K562 (cell line): ENCODE results near the gene AMER3. TPM values are rescaled to one million over a fixed set of nuclear protein-coding genes. Genes with fewer than 3 reads are reported as not detected.

Experiments used
- ATAC-seq: fragments of 200-7000 bp; cut with Tn5 transposase; 3 replicates; pipeline ENCODE4 v1.9.1; 2020; ENCODE audit warnings: moderate library complexity
- BruUV-seq: library from RNA; stranded (reverse); fragments of 400-500 nt; replicated peaks from 2 replicates; lab custom pipeline; 2021; lab: Mats Ljungman, UMichigan
- CTCF ChIA-PET: fragments of 300-600 bp; formaldehyde crosslinking; extraction: SDS; loops from one replicate; lab custom pipeline; 2021; ENCODE audit warnings: low intra/inter-chr PET ratio; lab: Yijun Ruan, JAX
- POLR2A ChIA-PET: fragments of 300-600, 350-650 bp; sonication (Branson Sonifier 250); formaldehyde crosslinking; extraction: SDS; loops from one replicate; lab custom pipeline; 2021; ENCODE audit warnings: antibody characterized with exemption, inconsistent platforms; lab: Yijun Ruan, JAX
- DNase-seq, 4 experiments: peaks; one replicate each; pipeline versions ENCODE4 v3.0.0 to v3.0.0-alpha.2; 2011 to 2018; ENCODE audit warnings: low spot score in 3 of 4, mixed read lengths in 3 of 4; ENCODE audit errors: extremely low read depth in 1 of 4
- FAIRE-seq: peaks from 2 replicates; lab custom pipeline; 2011; peaks lifted over from hg19 to GRCh38; lab: Jason Lieb, UNC
- H2AFZ ChIP-seq: 2 replicates; pipeline ENCODE4 v1.6.0; 2011; ENCODE audit warnings: low read depth, low read length, control low read depth, inconsistent platforms
- H3K27ac ChIP-seq: fragments of 200-600 bp; 3 replicates; pipeline ENCODE4 v1.8.0; 2011; ENCODE audit warnings: low read depth, mild to moderate bottlenecking, control low read depth, inconsistent platforms, low read length, moderate library complexity, mixed read lengths; ENCODE audit errors: extremely low read depth
- H3K27me3 ChIP-seq, 2 experiments: fragments of 300-600 bp in 1 of 2; 2 replicates in 1 of 2; 3 replicates in 1 of 2; pipeline versions ENCODE4 v1.6.0 to v1.8.0; 2011; ENCODE audit warnings: inconsistent platforms in 2 of 2, low read length in 2 of 2, mild to moderate bottlenecking in 1 of 2, mixed read lengths in 1 of 2, moderate library complexity in 1 of 2; ENCODE audit not compliant: control insufficient read depth in 2 of 2, insufficient read depth in 2 of 2
- H3K36me3 ChIP-seq: fragments of 300-600 bp; 3 replicates; pipeline ENCODE4 v1.8.0; 2011; ENCODE audit warnings: mild to moderate bottlenecking, low read length, inconsistent platforms; ENCODE audit not compliant: control insufficient read depth, insufficient read depth
- H3K4me1 ChIP-seq, 2 experiments: fragments of 200-600 bp in 1 of 2; replicated peaks in 1 of 2; 2 replicates in 1 of 2; 3 replicates in 1 of 2; pipeline versions ENCODE4 v1.5.1 to v1.8.0; 2011; ENCODE audit warnings: inconsistent platforms in 2 of 2, low read length in 2 of 2, mild to moderate bottlenecking in 1 of 2, mixed read lengths in 1 of 2, moderate library complexity in 1 of 2; ENCODE audit not compliant: control insufficient read depth in 2 of 2, insufficient read depth in 2 of 2
- H3K4me2 ChIP-seq: 2 replicates; pipeline ENCODE4 v1.6.1; 2011; ENCODE audit warnings: low read length, control low read depth, inconsistent platforms, mixed read lengths; ENCODE audit not compliant: insufficient read depth
- H3K4me3 ChIP-seq: fragments of 200-600 bp; sonication (generic), shearing (Covaris generic); 2 replicates; pipeline ENCODE4 v1.5.1; 2016; ENCODE audit warnings: control low read depth, inconsistent platforms
- H3K79me2 ChIP-seq: fragments of 200-600 bp; 3 replicates; pipeline ENCODE4 v1.8.0; 2011; ENCODE audit warnings: low read length, inconsistent platforms; ENCODE audit not compliant: control insufficient read depth, insufficient read depth
- H3K9ac ChIP-seq, 2 experiments: 2 replicates each; pipeline versions ENCODE4 v1.6.0 to v1.6.1; 2011; ENCODE audit warnings: low read depth in 2 of 2, low read length in 2 of 2, control low read depth in 1 of 2, inconsistent platforms in 1 of 2, mild to moderate bottlenecking in 1 of 2, mixed read lengths in 1 of 2; ENCODE audit not compliant: insufficient read depth in 1 of 2
- H3K9me1 ChIP-seq: one replicate; pipeline ENCODE4 v1.6.0; 2011; ENCODE audit warnings: inconsistent platforms, mild to moderate bottlenecking, low read length, moderate library complexity; ENCODE audit not compliant: control insufficient read depth, insufficient read depth
- H3K9me3 ChIP-seq: replicated peaks from 2 replicates; pipeline ENCODE4 v1.5.1; 2011; ENCODE audit warnings: low read depth, low read length, inconsistent platforms; ENCODE audit not compliant: control insufficient read depth, insufficient read depth
- H4K20me1 ChIP-seq: replicated peaks from 2 replicates; pipeline ENCODE4 v1.6.1; 2011; ENCODE audit warnings: low read length, inconsistent platforms, mixed read lengths; ENCODE audit not compliant: control insufficient read depth, insufficient read depth
- BRCA1 ChIP-seq, 2 experiments: fragments of 450-650 bp in 1 of 2; sonication (generic) in 1 of 2; formaldehyde crosslinking in 1 of 2; IDR thresholded peaks; 2 replicates each; pipeline versions ENCODE4 v1.5.0 to v1.6.1; 2017 to 2020; ENCODE audit warnings: mild to moderate bottlenecking in 1 of 2, missing genetic modification reagents in 1 of 2
- CBX1 ChIP-seq: sonication (generic); IDR thresholded peaks from 2 replicates; pipeline ENCODE4 v1.6.1; 2016; ENCODE audit warnings: antibody characterized with exemption, low read depth, mild to moderate bottlenecking
- E2F5 ChIP-seq: sonication (generic); formaldehyde crosslinking; IDR thresholded peaks from 2 replicates; pipeline ENCODE4 v1.8.0; 2022; ENCODE audit warnings: mild to moderate bottlenecking, missing genetic modification reagents
- E2F6 ChIP-seq, 2 experiments: IDR thresholded peaks; 2 replicates each; pipeline ENCODE4 v1.6.1; 2011; ENCODE audit warnings: borderline replicate concordance in 1 of 2, control low read depth in 1 of 2, low read depth in 1 of 2, low read length in 1 of 2, mild to moderate bottlenecking in 1 of 2, mixed read lengths in 1 of 2, moderate library complexity in 1 of 2; ENCODE audit not compliant: insufficient read depth in 1 of 2, insufficient read length in 1 of 2, poor library complexity in 1 of 2, severe bottlenecking in 1 of 2; ENCODE audit errors: extremely low read depth in 1 of 2
- HNRNPL ChIP-seq: fragments of 200-400 bp; formaldehyde crosslinking; IDR thresholded peaks from 2 replicates; pipeline ENCODE4 v1.6.1; 2017; ENCODE audit warnings: low read depth, mild to moderate bottlenecking, low read length
- MAX ChIP-seq: sonication (generic); formaldehyde crosslinking; IDR thresholded peaks from 2 replicates; pipeline ENCODE4 v1.9.0; 2022; ENCODE audit warnings: mild to moderate bottlenecking, missing genetic modification reagents
- RBM39 ChIP-seq: fragments of 200-400 bp; formaldehyde crosslinking; optimal IDR thresholded peaks from 2 replicates; pipeline ENCODE3; 2018; ENCODE audit warnings: low read depth, low read length
- RFX1 ChIP-seq: fragments of 450-650 bp; IDR thresholded peaks from 2 replicates; pipeline ENCODE4 v1.6.1; 2016; ENCODE audit warnings: mild to moderate bottlenecking, moderate library complexity
- ZNF586 ChIP-seq: fragments of 450-650 bp; formaldehyde crosslinking; conservative IDR thresholded peaks from 2 replicates; pipeline ENCODE4 v1.4.0; 2020; ENCODE audit warnings: mild to moderate bottlenecking, moderate library complexity
- WGBS: fragments of 100-300 bp; shearing (Covaris generic); methylation state at CpG from one replicate; pipeline ENCODE4 v1.1.6; 2016; ENCODE audit warnings: low coverage, mixed read lengths; ENCODE audit not compliant: insufficient coverage; ENCODE audit errors: missing lambda C conversion rate; 5-methylcytosine and 5-hydroxymethylcytosine counted together
- in situ Hi-C: fragments of 300-500 bp; cut with MboI; formaldehyde crosslinking; loops from 4 replicates; pipeline ENCODE4 v1.15.0; 2018; ENCODE audit warnings: inconsistent platforms, mixed read lengths
- intact Hi-C: fragments of 100-400 bp; cut with micrococcal nuclease; formaldehyde crosslinking; loops from 2 replicates; pipeline ENCODE4 v1.14.2; 2022
- polyA plus RNA-seq, 8 experiments: library from polyadenylated mRNA; depleted of rRNA in 4 of 8; stranded (reverse) in 5 of 8; unstranded in 3 of 8; fragments of >200 nt; fragmentation: Nextera tagmentation in 2 of 8; fragmentation: Illumina TruSeq in 1 of 8; extraction: Ambion mirVana in 2 of 8; extraction: Trizol in 1 of 8; gene quantifications; 2 replicates each; pipeline versions ENCODE4 v1.2.1 to v1.2.3, GENCODE V29; 2011 to 2014; ENCODE audit warnings: inconsistent platforms in 1 of 8, missing spikeins in 1 of 8
- total RNA-seq, 7 experiments: library from RNA; depleted of rRNA in 6 of 7; stranded (reverse); fragments of >200 nt in 6 of 7; fragmentation: Illumina TruSeq in 2 of 7; extraction: Trizol in 2 of 7; gene quantifications; 2 replicates each; pipeline versions ENCODE4 v1.2.1 to v1.2.3, GENCODE V29; 2011 to 2021; ENCODE audit warnings: low replicate concordance in 1 of 7
- TF ChIP-seq, protein P1 (sequence below): IDR thresholded peaks from 2 replicates; pipeline ENCODE4 v1.6.1; 2012; ENCODE audit warnings: low read depth, low read length, improper control_type of control experiment, borderline replicate concordance
- TF ChIP-seq, protein P2 (sequence below): fragments of 250-450 bp; sonication (Bioruptor Pico); IDR thresholded peaks from 2 replicates; pipeline ENCODE4 v1.5.0; 2020; ENCODE audit warnings: mild to moderate bottlenecking, borderline replicate concordance

Gene AMER3
- total and polyA plus RNA-seq, 9 of the 15 experiments (the other 6 are each of a cell fraction or from before 2014, with no cell fraction given), result not detected

DNA sequence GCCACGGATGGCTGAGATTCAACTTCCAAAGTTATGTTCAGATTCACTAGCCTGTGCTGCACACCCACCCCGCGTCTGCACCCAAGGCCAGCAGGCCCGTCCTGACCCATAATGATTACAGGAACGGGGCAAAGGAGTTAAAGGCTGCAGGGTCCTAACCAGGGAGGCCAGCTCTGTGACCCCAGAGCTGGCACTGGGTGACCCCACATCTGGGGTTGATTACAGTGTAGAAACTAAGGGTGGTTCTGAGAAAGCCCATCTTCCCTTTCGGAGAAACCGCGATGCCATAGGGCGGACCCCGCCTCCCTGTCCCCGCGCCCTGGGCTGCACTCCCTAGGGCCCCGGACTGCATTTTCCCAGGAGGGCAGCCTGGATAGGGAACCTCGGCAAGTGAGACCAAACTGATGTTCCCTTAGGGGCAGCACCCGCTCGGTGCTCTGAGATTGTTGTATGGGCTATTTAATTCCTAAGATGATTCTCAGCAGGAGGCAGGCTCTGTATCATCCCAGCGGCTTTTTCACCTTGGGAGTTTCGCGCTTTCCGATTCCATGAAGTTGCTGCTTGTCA lies 28.6 kb upstream of the AMER3 start:
- ChIA-PET CTCF (no interaction called here), POLR2A (no interaction called here)
- H3K9ac ChIP-seq, result peak overlapping the region in 1 of 2 experiments; percentile 51; a peak in 2 of 4 replicates
- FAIRE-seq (no peak), DNase-seq (no peak), ATAC-seq (no peak)
- H4K20me1 ChIP-seq, result no peaks in the 10 kb centered on the region; the same call in 1 of the 2 replicates
- H3K4me1 ChIP-seq, result peaks cover 7 to 23% of the 10 kb centered on the region in 2 experiments
- TF ChIP-seq RBM39 (no peak), E2F5 (CRISPR knock-in tag) (no peak), BRCA1 (IDR thresholded peaks at IDR 0.05) (no peak), BRCA1 (CRISPR knock-in tag; IDR thresholded peaks at IDR 0.05) (no peak), E2F6 (IDR thresholded peaks at IDR 0.05; ENCODE audit: borderline replicate concordance in 1 of 2, extremely low read depth in 1 of 2, insufficient read depth in 1 of 2, insufficient read length in 1 of 2, low read depth in 1 of 2, low read length in 1 of 2, poor library complexity in 1 of 2, severe bottlenecking in 1 of 2) (no peak), RFX1 (no peak), ZNF586 (CRISPR knock-in tag) (no peak), CBX1 (no peak), MAX (no peak), HNRNPL (no peak)
- TF ChIP-seq, protein P1, sequence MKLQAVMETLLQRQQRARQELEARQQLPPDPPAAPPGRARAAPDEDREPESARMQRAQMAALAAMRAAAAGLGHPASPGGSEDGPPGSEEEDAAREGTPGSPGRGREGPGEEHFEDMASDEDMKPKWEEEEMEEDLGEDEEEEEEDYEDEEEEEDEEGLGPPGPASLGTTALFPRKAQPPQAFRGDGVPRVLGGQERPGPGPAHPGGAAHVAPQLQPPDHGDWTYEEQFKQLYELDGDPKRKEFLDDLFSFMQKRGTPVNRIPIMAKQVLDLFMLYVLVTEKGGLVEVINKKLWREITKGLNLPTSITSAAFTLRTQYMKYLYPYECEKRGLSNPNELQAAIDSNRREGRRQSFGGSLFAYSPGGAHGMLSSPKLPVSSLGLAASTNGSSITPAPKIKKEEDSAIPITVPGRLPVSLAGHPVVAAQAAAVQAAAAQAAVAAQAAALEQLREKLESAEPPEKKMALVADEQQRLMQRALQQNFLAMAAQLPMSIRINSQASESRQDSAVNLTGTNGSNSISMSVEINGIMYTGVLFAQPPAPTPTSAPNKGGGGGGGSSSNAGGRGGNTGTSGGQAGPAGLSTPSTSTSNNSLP, result no peak
- TF ChIP-seq, protein P2, sequence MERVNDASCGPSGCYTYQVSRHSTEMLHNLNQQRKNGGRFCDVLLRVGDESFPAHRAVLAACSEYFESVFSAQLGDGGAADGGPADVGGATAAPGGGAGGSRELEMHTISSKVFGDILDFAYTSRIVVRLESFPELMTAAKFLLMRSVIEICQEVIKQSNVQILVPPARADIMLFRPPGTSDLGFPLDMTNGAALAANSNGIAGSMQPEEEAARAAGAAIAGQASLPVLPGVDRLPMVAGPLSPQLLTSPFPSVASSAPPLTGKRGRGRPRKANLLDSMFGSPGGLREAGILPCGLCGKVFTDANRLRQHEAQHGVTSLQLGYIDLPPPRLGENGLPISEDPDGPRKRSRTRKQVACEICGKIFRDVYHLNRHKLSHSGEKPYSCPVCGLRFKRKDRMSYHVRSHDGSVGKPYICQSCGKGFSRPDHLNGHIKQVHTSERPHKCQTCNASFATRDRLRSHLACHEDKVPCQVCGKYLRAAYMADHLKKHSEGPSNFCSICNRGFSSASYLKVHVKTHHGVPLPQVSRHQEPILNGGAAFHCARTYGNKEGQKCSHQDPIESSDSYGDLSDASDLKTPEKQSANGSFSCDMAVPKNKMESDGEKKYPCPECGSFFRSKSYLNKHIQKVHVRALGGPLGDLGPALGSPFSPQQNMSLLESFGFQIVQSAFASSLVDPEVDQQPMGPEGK (CRISPR knock-in tag), result no peak
- no peak overlapping the region for H3K27ac ChIP-seq
- 81% methylated on average over 19 of the region's 20 CpGs for WGBS
- intact Hi-C loops (no loop called here), in situ Hi-C loops (no loop called here)
- H3K4me2 ChIP-seq, result peak overlapping the region; percentile 90
- H2AFZ ChIP-seq, result peak overlapping the region; percentile 97
- no peaks in the 10 kb centered on the region for H3K36me3 ChIP-seq
- peaks cover 7% of the 10 kb centered on the region for H3K9me1 ChIP-seq
- no peaks in the 10 kb centered on the region for H3K79me2 ChIP-seq
- no TSS peak for BruUV-seq
- peaks cover 11 to 27% of the 10 kb centered on the region in 2 experiments; a peak in 3 of 5 replicates for H3K27me3 ChIP-seq
- peak overlapping the region; percentile 57 for H3K4me3 ChIP-seq
- H3K9me3 ChIP-seq, result no peaks in the 10 kb centered on the region; the same call in 1 of the 2 replicates
